Endothelial cell of hepatic sinusoid (primary cell): ENCODE data around the gene MEGF11.

Source experiments
- in situ Hi-C: cut with HindIII; loops from 2 replicates; pipeline ENCODE4 v1.10.0; 2017; ENCODE audit warnings: low sequenced_read_pairs

MEGF11 gene

GRCh38 chr15:66222273-66223198, 31.0 kb downstream of the MEGF11 start:
- in situ Hi-C loops: no loop called here

DNA sequence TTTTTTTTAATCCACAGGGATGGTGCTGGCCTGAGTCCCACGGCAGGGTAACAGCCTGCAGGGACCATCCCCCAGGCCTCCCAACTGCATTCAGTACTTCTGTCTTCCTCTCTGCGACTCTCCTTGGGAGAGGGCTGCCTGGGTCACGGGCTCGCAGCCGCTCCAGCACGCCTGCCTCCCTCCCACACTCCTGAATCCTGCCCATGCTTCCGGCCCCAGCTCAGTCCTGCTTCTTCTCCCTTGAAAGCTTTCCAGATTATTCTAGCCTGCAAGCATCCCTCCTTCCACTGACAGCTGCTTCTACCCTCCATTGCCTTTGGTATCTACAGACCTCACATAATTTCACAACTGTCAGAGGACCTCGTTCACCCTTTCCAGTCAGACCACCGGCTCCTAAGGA, 32.4 kb downstream of the MEGF11 start:
- in situ Hi-C loops: no loop called here

GRCh38 chr15:66220601-66221000, 32.9 kb downstream of the MEGF11 start:
- in situ Hi-C loops: no loop called here

DNA sequence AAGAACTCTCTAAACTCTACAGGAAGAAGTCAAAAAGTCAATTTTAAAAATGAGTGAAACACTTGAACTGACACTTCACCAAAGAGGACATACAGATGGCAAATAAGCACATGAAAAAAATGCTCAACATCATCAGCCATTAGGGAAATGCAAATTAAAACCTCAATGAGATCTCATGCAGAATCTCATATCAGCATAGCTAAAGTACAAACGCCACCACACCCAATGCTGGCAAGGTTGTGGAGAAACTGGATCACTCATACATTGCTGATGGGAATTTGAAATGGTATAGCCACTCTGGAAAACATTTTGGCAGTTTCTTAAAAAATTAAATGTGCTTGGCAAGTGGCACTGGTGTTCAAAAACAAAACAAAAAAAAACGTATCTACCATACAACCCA, 34.2 kb downstream of the MEGF11 start:
- in situ Hi-C loops: loop anchor here (5.0 kb wide), 1 partner anchor 38 kb away; no protein-coding TSS in a partner anchor

DNA sequence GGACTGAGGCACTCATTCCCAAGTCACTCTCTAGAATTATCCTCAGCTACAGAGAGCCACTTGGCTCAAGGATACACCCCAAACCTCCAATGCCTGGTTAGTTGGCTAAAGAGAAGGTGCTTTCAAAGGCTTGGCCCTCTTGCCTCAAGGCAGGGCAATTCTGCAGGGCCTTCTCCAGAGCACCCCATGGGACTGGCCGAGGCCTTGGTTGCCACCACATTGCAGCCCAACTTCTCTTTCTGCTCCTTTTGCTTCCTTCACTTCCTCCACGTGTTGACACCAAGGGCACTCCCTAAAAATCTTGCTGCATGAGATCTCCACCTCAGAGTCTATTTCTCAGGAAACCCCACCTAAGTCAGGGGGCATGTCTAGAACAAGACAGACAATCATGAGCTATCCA, 36.7 kb downstream of the MEGF11 start:
- in situ Hi-C loops: loop anchor here (5.0 kb wide), 1 partner anchor 40 kb away; no protein-coding TSS in a partner anchor

DNA sequence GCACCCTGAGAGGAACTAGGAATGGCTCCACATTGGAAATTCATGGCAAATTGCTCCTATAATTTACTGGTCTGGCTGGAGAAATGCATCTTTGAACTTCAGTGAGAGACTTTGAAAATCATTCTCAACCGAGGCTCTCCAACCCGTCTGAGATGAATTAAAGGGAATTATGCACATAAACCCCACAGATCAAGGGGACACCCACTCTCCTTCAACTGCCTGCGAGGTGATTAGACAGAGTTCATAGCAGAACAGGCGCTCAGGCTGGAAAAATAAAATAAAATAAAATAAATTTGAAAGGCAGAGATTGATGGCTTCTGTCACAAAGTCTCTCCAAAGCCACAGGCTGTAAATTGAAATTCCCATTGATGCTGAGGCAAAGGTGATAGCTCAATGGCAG, 37.7 kb downstream of the MEGF11 start:
- in situ Hi-C loops: loop anchor here (5.0 kb wide), 1 partner anchor 41 kb away; no protein-coding TSS in a partner anchor

DNA sequence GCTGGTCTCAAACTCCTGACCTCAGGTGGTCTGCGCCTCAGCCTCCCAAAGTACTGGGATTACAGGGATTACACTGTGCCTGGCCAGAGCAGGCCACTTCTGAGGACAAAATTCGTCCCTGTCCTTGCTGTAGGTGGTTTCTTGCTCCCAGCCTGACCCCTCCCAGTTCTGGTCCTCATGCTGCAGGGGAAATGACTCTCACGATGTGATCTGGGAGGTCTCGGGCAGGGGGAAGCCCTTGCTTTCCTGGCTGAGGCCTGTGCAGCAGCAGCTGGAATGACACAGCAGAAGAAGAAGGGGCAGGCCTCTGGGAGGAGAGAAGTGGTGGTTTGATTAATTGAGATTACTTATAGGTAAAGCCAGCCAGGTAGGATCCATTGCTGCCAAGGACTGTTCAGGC, 39.3 kb downstream of the MEGF11 start:
- in situ Hi-C loops: no loop called here

- in situ Hi-C loops: no loop called here
These were observed 41.0 kb downstream of the MEGF11 start for GRCh38 chr15:66212563-66212921.

GRCh38 chr15:66211670-66212562, 41.6 kb downstream of the MEGF11 start:
- in situ Hi-C loops: no loop called here

DNA sequence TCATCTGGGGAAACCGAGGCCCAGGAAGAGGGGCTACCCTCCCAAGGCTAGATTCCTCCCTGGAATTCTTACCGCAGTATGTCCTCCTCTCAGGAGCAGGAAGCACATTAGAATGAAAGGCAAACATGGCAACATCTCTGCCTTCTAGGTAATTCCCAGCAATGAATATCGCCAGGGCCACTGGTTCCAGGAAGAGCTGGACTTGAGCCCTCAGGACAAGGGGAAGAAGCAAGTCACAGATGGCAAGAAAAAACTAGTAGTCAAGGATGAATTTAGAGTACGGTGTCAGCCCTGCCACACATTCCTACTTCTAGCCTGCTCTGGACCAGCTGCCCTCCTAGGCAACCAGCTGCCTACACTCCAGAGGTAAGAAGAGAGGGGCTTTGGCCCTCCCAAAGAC, 42.9 kb downstream of the MEGF11 start:
- in situ Hi-C loops: no loop called here

DNA sequence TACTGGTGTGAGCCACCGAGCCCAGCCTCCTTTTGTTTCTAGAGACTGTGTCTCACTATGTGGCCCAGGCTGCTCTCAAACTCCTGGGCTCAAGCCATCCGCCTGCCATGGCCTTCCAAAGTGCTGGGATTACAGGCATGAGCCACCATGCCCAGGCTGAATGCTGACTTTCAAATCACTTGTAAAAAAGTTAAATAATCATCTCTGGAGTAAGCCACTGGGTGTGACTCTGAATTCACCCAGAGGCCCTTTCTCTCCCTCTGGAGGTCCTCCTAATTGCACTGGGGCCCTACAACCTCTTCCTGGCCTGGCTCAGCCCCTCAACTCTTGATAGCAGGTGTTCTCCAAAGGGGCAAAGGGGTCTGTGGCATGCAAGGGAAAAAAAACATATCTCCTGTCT, 54.8 kb downstream of the MEGF11 start:
- in situ Hi-C loops: no loop called here

DNA sequence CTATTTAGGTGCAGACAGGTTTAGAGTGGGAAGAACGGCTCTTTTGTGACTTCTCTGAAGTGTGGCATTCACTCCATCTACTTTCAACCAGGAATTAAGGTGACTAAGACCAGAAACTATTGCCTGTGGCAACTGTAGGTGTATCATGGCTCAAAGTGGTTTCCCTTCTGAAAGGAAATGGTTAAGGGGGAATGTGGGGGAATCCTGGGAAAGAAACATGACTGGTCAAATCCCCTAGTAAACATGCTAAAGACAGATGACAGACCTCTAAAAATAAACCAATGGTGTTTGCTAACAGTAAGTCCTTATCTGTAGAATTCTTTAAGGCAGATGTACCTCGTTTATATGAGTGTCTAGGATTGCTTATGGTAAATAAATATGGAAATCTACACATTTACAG, 56.9 kb downstream of the MEGF11 start:
- in situ Hi-C loops: no loop called here

- in situ Hi-C loops: no loop called here
These were observed 57.8 kb downstream of the MEGF11 start for GRCh38 chr15:66195621-66196230.

- in situ Hi-C loops: no loop called here
These were observed 60.5 kb downstream of the MEGF11 start for GRCh38 chr15:66193066-66193465.

- in situ Hi-C loops: no loop called here
These were observed 62.8 kb downstream of the MEGF11 start for GRCh38 chr15:66190746-66191145.

GRCh38 chr15:66189291-66189690, 64.3 kb downstream of the MEGF11 start:
- in situ Hi-C loops: loop anchor here (5.0 kb wide), 1 partner anchor 47 kb away; no protein-coding TSS in a partner anchor

- in situ Hi-C loops: loop anchor here (5.0 kb wide), 1 partner anchor 46 kb away; no protein-coding TSS in a partner anchor
These were observed 65.1 kb downstream of the MEGF11 start for GRCh38 chr15:66188464-66188863.

GRCh38 chr15:66187271-66187670, 66.3 kb downstream of the MEGF11 start:
- in situ Hi-C loops: loop anchor here (5.0 kb wide), 1 partner anchor 45 kb away; no protein-coding TSS in a partner anchor

DNA sequence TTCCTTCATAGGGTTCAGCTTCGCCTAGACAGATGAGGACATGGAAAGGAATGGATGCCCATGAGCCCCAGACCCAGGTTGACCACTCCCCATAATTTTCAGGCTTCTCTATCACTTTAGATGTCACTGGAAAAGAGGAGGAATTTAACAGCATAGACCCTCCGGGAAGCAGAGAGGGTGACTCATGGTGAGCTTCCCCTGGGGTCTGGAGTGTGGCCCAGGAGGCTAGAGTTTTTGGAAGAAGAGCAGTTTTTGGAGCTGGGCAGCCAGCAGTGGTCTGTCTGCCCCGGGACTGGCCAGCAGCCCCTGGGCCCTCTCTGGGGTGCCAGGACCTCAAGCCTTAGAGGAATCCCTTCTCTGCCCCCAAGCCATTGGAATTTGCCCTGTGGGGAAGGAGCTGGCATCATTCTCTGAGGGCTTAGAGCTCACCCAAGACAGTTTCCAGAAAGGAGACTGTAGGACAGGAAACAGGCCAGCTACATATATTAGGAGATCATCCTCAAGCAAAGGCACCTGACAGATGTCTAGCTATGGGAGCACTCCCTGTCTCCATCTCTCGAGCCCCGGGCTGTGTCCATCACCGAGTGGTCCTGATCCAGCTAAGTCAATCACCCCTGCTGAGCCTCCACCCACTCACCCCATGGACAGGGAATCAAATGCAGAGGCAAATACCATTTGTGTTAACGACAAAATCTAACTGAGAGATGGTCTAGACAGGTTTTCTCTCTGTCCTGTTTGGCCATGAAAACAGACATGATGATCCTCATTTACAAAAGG, 67.3 kb downstream of the MEGF11 start:
- in situ Hi-C loops: loop anchor here (5.0 kb wide), 1 partner anchor 44 kb away; no protein-coding TSS in a partner anchor
